ENCODE data around the gene TNFSF4.

The TNFSF4 gene

GRCh38 chr1:173224949-173225348, 17.8 kb upstream of the TNFSF4 start:
- Histone ChIP-seq H3K9me3 (ENCODE audit: low read length) (no peaks in the 10 kb centered on the region), H3K4me1 (ENCODE audit: insufficient read depth, low read length) (no peaks in the 10 kb centered on the region), H3K4me3 (ENCODE audit: low read length) (no peak overlapping the region), H3K27me3 (ENCODE audit: insufficient read depth, low read length) (no peaks in the 10 kb centered on the region), H3K36me3 (ENCODE audit: insufficient read depth, low read length) (no peaks in the 10 kb centered on the region), H2AFZ (ENCODE audit: low read depth, low read length) (no peak overlapping the region)

- H3K4me3 ChIP-seq (ENCODE audit: low read length) = no peak overlapping the region
- no peaks in the 10 kb centered on the region for H3K9me3 ChIP-seq (ENCODE audit: low read length)
- no peaks in the 10 kb centered on the region for H3K27me3 ChIP-seq (ENCODE audit: insufficient read depth, low read length)
- H3K36me3 ChIP-seq (ENCODE audit: insufficient read depth, low read length) = no peaks in the 10 kb centered on the region
- H3K4me1 ChIP-seq (ENCODE audit: insufficient read depth, low read length) = no peaks in the 10 kb centered on the region
- H2AFZ ChIP-seq (ENCODE audit: low read depth, low read length) = no peak overlapping the region
These were observed 17.3 kb upstream of the TNFSF4 start for GRCh38 chr1:173224280-173224892.

GRCh38 chr1:173223031-173223380, 15.9 kb upstream of the TNFSF4 start:
- H3K36me3 ChIP-seq (ENCODE audit: insufficient read depth, low read length) = no peaks in the 10 kb centered on the region
- H2AFZ ChIP-seq (ENCODE audit: low read depth, low read length) = no peak overlapping the region
- H3K4me3 ChIP-seq (ENCODE audit: low read length) = no peak overlapping the region
- H3K4me1 ChIP-seq (ENCODE audit: insufficient read depth, low read length) = no peaks in the 10 kb centered on the region
- no peaks in the 10 kb centered on the region for H3K9me3 ChIP-seq (ENCODE audit: low read length)
- H3K27me3 ChIP-seq (ENCODE audit: insufficient read depth, low read length) = no peaks in the 10 kb centered on the region

- no peak overlapping the region for H3K4me3 ChIP-seq (ENCODE audit: low read length)
- no peaks in the 10 kb centered on the region for H3K4me1 ChIP-seq (ENCODE audit: insufficient read depth, low read length)
- no peak overlapping the region for H2AFZ ChIP-seq (ENCODE audit: low read depth, low read length)
These were observed 15.3 kb upstream of the TNFSF4 start for GRCh38 chr1:173222149-173223030.

GRCh38 chr1:173220157-173220556, 13.0 kb upstream of the TNFSF4 start:
- no peaks in the 10 kb centered on the region for H3K36me3 ChIP-seq (ENCODE audit: insufficient read depth, low read length)
- no peak overlapping the region for H3K4me3 ChIP-seq (ENCODE audit: low read length)

More at GRCh38 chr1:173222149-173223030, 15.3 kb upstream of the TNFSF4 start:
- Histone ChIP-seq H3K9me3 (ENCODE audit: low read length) (no peaks in the 10 kb centered on the region), H3K36me3 (ENCODE audit: insufficient read depth, low read length) (no peaks in the 10 kb centered on the region), H3K27me3 (ENCODE audit: insufficient read depth, low read length) (no peaks in the 10 kb centered on the region)

GRCh38 chr1:173213665-173214064, 6.5 kb upstream of the TNFSF4 start:
- Histone ChIP-seq H3K4me1 (ENCODE audit: insufficient read depth, low read length) (no peaks in the 10 kb centered on the region), H3K36me3 (ENCODE audit: insufficient read depth, low read length) (no peaks in the 10 kb centered on the region), H3K9me3 (ENCODE audit: low read length) (no peaks in the 10 kb centered on the region), H3K4me3 (ENCODE audit: low read length) (no peak overlapping the region), H2AFZ (ENCODE audit: low read depth, low read length) (no peak overlapping the region), H3K27me3 (ENCODE audit: insufficient read depth, low read length) (no peaks in the 10 kb centered on the region)

More at GRCh38 chr1:173220157-173220556, 13.0 kb upstream of the TNFSF4 start:
- Histone ChIP-seq H3K9me3 (ENCODE audit: low read length) (no peaks in the 10 kb centered on the region), H3K4me1 (ENCODE audit: insufficient read depth, low read length) (no peaks in the 10 kb centered on the region), H2AFZ (ENCODE audit: low read depth, low read length) (no peak overlapping the region), H3K27me3 (ENCODE audit: insufficient read depth, low read length) (no peaks in the 10 kb centered on the region)

GRCh38 chr1:173212952-173213491, 5.9 kb upstream of the TNFSF4 start:
- Histone ChIP-seq H3K4me1 (ENCODE audit: insufficient read depth, low read length) (no peaks in the 10 kb centered on the region), H3K4me3 (ENCODE audit: low read length) (no peak overlapping the region)

GRCh38 chr1:173210716-173211231, 3.6 kb upstream of the TNFSF4 start:
- Histone ChIP-seq H3K4me1 (ENCODE audit: insufficient read depth, low read length) (no peaks in the 10 kb centered on the region), H3K27me3 (ENCODE audit: insufficient read depth, low read length) (no peaks in the 10 kb centered on the region), H3K36me3 (ENCODE audit: insufficient read depth, low read length) (no peaks in the 10 kb centered on the region), H3K9me3 (ENCODE audit: low read length) (no peaks in the 10 kb centered on the region), H2AFZ (ENCODE audit: low read depth, low read length) (no peak overlapping the region), H3K4me3 (ENCODE audit: low read length) (no peak overlapping the region)

More at GRCh38 chr1:173212952-173213491, 5.9 kb upstream of the TNFSF4 start:
- Histone ChIP-seq H3K27me3 (ENCODE audit: insufficient read depth, low read length) (no peaks in the 10 kb centered on the region), H2AFZ (ENCODE audit: low read depth, low read length) (no peak overlapping the region), H3K36me3 (ENCODE audit: insufficient read depth, low read length) (no peaks in the 10 kb centered on the region), H3K9me3 (ENCODE audit: low read length) (no peaks in the 10 kb centered on the region)

- Histone ChIP-seq H3K36me3 (ENCODE audit: insufficient read depth, low read length) (no peaks in the 10 kb centered on the region), H3K9me3 (ENCODE audit: low read length) (no peaks in the 10 kb centered on the region), H3K4me1 (ENCODE audit: insufficient read depth, low read length) (no peaks in the 10 kb centered on the region), H3K4me3 (ENCODE audit: low read length) (no peak overlapping the region), H2AFZ (ENCODE audit: low read depth, low read length) (no peak overlapping the region), H3K27me3 (ENCODE audit: insufficient read depth, low read length) (no peaks in the 10 kb centered on the region)
These were observed 3.2 kb upstream of the TNFSF4 start for GRCh38 chr1:173210283-173210682.

GRCh38 chr1:173208868-173209267, 1.7 kb upstream of the TNFSF4 start:
- Histone ChIP-seq H3K4me1 (ENCODE audit: insufficient read depth, low read length) (no peaks in the 10 kb centered on the region), H2AFZ (ENCODE audit: low read depth, low read length) (no peak overlapping the region), H3K4me3 (ENCODE audit: low read length) (no peak overlapping the region), H3K9me3 (ENCODE audit: low read length) (no peaks in the 10 kb centered on the region), H3K27me3 (ENCODE audit: insufficient read depth, low read length) (no peaks in the 10 kb centered on the region), H3K36me3 (ENCODE audit: insufficient read depth, low read length) (no peaks in the 10 kb centered on the region)

- Histone ChIP-seq H3K4me1 (ENCODE audit: insufficient read depth, low read length) (no peaks in the 10 kb centered on the region), H3K9me3 (ENCODE audit: low read length) (no peaks in the 10 kb centered on the region), H3K4me3 (ENCODE audit: low read length) (no peak overlapping the region), H2AFZ (ENCODE audit: low read depth, low read length) (no peak overlapping the region), H3K27me3 (ENCODE audit: insufficient read depth, low read length) (no peaks in the 10 kb centered on the region), H3K36me3 (ENCODE audit: insufficient read depth, low read length) (no peaks in the 10 kb centered on the region)
These were observed 1.0 kb upstream of the TNFSF4 start for GRCh38 chr1:173208146-173208545.

- Histone ChIP-seq H2AFZ (ENCODE audit: low read depth, low read length) (no peak overlapping the region), H3K36me3 (ENCODE audit: insufficient read depth, low read length) (no peaks in the 10 kb centered on the region), H3K9me3 (ENCODE audit: low read length) (no peaks in the 10 kb centered on the region), H3K27me3 (ENCODE audit: insufficient read depth, low read length) (no peaks in the 10 kb centered on the region), H3K4me1 (ENCODE audit: insufficient read depth, low read length) (no peaks in the 10 kb centered on the region), H3K4me3 (ENCODE audit: low read length) (no peak overlapping the region)
These were observed 1.7 kb downstream of the TNFSF4 start for GRCh38 chr1:173205146-173206051.
